Medulla oblongata (tissue), 1 donor: ENCODE data around the gene TAOK3.
A peak's percentile ranks its signal among the peaks of the same experiment; 100 is the strongest.
"Not testable (repeated sequence)": the region's sequence is repeated elsewhere in the genome, so short reads cannot be mapped to it uniquely, and the experiment has no call there.

Experiments used
- DNase-seq: peaks from one replicate; pipeline ENCODE4 v3.0.0-alpha.2; 2015; ENCODE audit errors: extremely low spot score

Gene TAOK3

GRCh38 chr12:118299791-118300460, 72.8 kb downstream of the TAOK3 start:
- peak; percentile 75 for DNase-seq

- no peak for DNase-seq
Observed at GRCh38 chr12:118297284-118297683, 75.4 kb downstream of the TAOK3 start.

GRCh38 chr12:118292836-118293235, 79.9 kb downstream of the TAOK3 start:
- no peak for DNase-seq

- DNase-seq: no peak
Observed at GRCh38 chr12:118290130-118290529, 82.6 kb downstream of the TAOK3 start.

GRCh38 chr12:118288174-118288573, 84.5 kb downstream of the TAOK3 start:
- no peak for DNase-seq

GRCh38 chr12:118287728-118288127, 85.0 kb downstream of the TAOK3 start:
- no peak for DNase-seq

- no peak for DNase-seq
Observed at GRCh38 chr12:118282767-118283166, 89.9 kb downstream of the TAOK3 start.

- not testable (repeated sequence) for DNase-seq
Observed at GRCh38 chr12:118278288-118278687, 94.4 kb downstream of the TAOK3 start.

GRCh38 chr12:118274066-118274465, 98.6 kb downstream of the TAOK3 start:
- no peak for DNase-seq

- no peak for DNase-seq
Observed at GRCh38 chr12:118271770-118272417, 100.8 kb downstream of the TAOK3 start.

- no peak for DNase-seq
Observed at GRCh38 chr12:118271183-118271582, 101.5 kb downstream of the TAOK3 start.

GRCh38 chr12:118269806-118270205, 102.9 kb downstream of the TAOK3 start:
- no peak for DNase-seq

- no peak for DNase-seq
Observed at GRCh38 chr12:118259079-118259478, 113.6 kb downstream of the TAOK3 start.

GRCh38 chr12:118256352-118256751, 116.4 kb downstream of the TAOK3 start:
- no peak for DNase-seq

- no peak for DNase-seq
Observed at GRCh38 chr12:118249547-118249946, 123.2 kb downstream of the TAOK3 start.

GRCh38 chr12:118245886-118246285, 126.8 kb downstream of the TAOK3 start:
- DNase-seq: not testable (repeated sequence)

- DNase-seq: no peak
Observed at GRCh38 chr12:118238888-118239287, 133.8 kb downstream of the TAOK3 start.

- no peak for DNase-seq
Observed at GRCh38 chr12:118237908-118238307, 134.8 kb downstream of the TAOK3 start.

- peak; percentile 75 for DNase-seq
Observed at GRCh38 chr12:118237052-118237665, 135.5 kb downstream of the TAOK3 start.

- no peak for DNase-seq
Observed at GRCh38 chr12:118220702-118221101, 152.0 kb downstream of the TAOK3 start.

GRCh38 chr12:118219772-118220171, 152.9 kb downstream of the TAOK3 start:
- no peak for DNase-seq

- DNase-seq: no peak
Observed at GRCh38 chr12:118219106-118219505, 153.6 kb downstream of the TAOK3 start.

GRCh38 chr12:118213452-118213851, 159.3 kb downstream of the TAOK3 start:
- no peak for DNase-seq
